Measurements from ENCODE around the gene TRIM37. TPM values are rescaled to one million over a fixed set of nuclear protein-coding genes. Genes with fewer than 3 reads are reported as not detected.

The TRIM37 gene, protein sequence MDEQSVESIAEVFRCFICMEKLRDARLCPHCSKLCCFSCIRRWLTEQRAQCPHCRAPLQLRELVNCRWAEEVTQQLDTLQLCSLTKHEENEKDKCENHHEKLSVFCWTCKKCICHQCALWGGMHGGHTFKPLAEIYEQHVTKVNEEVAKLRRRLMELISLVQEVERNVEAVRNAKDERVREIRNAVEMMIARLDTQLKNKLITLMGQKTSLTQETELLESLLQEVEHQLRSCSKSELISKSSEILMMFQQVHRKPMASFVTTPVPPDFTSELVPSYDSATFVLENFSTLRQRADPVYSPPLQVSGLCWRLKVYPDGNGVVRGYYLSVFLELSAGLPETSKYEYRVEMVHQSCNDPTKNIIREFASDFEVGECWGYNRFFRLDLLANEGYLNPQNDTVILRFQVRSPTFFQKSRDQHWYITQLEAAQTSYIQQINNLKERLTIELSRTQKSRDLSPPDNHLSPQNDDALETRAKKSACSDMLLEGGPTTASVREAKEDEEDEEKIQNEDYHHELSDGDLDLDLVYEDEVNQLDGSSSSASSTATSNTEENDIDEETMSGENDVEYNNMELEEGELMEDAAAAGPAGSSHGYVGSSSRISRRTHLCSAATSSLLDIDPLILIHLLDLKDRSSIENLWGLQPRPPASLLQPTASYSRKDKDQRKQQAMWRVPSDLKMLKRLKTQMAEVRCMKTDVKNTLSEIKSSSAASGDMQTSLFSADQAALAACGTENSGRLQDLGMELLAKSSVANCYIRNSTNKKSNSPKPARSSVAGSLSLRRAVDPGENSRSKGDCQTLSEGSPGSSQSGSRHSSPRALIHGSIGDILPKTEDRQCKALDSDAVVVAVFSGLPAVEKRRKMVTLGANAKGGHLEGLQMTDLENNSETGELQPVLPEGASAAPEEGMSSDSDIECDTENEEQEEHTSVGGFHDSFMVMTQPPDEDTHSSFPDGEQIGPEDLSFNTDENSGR
- 19.7 and 24.0 TPM in 2 replicates for total RNA-seq

DNA sequence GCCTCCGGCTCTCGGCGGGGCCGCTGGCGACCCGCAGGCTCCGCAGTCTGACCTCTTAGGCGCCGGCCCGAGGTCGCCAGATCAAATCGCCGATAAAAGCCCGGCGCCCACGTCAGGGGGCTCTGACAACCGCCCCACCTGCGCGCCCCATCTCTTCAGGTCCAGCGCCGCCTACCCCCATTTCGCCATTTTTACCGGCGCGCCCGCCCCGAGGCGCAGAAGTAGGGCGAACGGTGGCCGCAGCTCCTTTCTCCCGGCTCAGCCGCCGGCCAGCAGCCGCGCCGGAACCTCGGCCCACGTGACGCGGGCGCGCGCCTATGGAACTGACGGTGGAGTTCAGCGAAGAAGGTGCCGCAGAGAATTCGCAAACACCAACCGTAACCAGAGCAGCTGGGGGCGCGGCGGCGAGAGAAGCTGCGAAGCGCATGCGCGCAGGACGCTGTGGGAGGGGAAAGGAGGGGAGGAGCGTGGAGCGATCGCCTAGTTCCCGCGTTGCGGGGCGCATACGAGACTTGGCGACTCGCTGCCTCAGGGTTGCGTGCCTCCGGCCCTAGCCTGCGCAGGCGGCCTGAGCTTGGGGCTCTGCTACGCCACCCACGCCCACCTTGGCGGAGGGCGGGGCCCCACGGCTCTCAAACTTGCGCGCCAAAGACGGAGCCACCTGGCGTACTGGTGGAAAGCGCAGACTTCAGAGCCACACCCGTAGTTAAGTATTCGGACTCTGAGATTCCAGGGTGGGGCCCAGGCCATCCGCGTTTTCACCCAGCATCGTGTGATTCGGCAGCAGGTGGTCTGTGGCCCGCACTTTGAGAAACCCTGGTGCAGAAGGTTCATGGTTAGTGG, at the start of gene TRIM37:
TRIM37 (minus strand) TSS at position 418 of the 843 bp plus-strand sequence. CDS start 419 bp downstream, outside the sequence.

DNA sequence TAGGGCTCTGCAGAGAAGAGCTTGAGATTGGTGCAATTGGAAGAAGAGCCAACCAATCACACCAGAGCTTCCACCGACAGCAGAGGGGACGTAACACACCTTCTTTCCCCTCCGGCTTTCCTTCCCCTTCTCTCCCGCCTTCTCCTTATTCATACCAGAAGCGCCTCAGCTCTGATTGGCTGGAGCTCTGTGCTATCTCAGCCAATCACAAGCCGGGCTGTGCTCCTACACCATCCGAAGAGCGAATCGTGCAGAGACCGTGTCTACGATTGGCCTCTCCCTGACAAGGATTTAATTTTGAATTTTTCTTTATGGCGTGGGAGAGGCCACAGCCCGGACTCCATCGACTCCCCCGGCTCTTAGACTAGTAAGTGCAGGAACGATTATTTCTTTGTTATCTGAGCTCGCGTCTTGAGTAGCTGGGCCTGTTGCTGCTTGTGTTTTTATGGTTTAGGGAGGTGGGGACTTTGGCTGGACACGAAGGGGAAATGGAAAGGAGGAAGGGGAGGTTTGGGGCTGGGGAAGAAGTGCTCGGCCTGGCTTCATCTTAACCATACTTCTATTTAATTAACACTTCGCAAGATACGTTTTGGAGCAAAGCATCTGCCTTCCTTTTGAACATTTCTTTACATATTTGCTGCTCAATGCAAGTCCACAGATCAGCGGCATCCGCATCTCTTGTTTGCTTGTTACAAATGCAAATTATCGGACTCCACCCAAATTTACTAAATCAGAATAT, 48.9 kb upstream of the TRIM37 start, which contains the start of gene PRR11:
PRR11 (plus strand) TSS at position 308 of the 739 bp plus-strand sequence. CDS start 14,007 bp downstream, outside the sequence.

GRCh38 chr17:59154721-59155438, 48.2 kb upstream of the TRIM37 start, which contains the start of gene SKA2:
Gene SKA2 (minus strand): TSS chr17:59155186. CDS start chr17:59155163, 23 bp downstream.

Other genes with a start within 250 kb of the TRIM37 start
- 24.8 and 58.0 TPM in 2 replicates for gene SKA2, start 48.3 kb upstream of the TRIM37 start, total RNA-seq
- gene PRR11, start 48.9 kb upstream of the TRIM37 start, total RNA-seq, result 8.6 and 61.8 TPM in 2 replicates
- 11.7 and 16.0 TPM in 2 replicates for gene SMG8, start 103.2 kb upstream of the TRIM37 start, total RNA-seq
- gene GDPD1, start 113.6 kb upstream of the TRIM37 start, total RNA-seq, result 0.49 and 2.2 TPM in 2 replicates
- 2.9 and 17.7 TPM in 2 replicates for gene YPEL2, start 224.8 kb upstream of the TRIM37 start, total RNA-seq

Measured in mesangial cell (primary cell).